Measurements from ENCODE around the gene ABCB8.

DNA sequence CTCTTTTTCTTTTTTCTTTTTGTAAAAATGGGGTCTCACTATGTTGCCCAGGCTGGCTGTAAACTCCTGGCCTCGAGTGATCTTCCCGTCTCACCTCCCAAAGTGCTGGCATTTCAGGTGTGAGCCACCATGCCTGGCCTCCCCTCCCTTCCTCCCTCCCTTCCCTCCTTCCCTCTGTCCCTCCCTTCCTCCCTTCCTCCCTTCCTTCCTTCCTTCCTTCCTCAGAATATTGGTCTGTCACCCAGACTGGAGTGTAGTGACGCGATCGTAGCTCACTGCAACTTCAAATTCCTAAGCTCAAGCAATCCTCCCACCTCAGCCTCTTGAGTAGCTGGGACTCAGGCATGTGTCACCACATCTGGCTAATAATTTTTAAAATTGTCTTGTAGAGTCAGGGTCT, 66.4 kb downstream of the ABCB8 start:
- TF ChIP-seq, protein P1, sequence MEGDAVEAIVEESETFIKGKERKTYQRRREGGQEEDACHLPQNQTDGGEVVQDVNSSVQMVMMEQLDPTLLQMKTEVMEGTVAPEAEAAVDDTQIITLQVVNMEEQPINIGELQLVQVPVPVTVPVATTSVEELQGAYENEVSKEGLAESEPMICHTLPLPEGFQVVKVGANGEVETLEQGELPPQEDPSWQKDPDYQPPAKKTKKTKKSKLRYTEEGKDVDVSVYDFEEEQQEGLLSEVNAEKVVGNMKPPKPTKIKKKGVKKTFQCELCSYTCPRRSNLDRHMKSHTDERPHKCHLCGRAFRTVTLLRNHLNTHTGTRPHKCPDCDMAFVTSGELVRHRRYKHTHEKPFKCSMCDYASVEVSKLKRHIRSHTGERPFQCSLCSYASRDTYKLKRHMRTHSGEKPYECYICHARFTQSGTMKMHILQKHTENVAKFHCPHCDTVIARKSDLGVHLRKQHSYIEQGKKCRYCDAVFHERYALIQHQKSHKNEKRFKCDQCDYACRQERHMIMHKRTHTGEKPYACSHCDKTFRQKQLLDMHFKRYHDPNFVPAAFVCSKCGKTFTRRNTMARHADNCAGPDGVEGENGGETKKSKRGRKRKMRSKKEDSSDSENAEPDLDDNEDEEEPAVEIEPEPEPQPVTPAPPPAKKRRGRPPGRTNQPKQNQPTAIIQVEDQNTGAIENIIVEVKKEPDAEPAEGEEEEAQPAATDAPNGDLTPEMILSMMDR (IDR thresholded peaks at IDR 0.05) = no peak
- TF ChIP-seq POLR2A (IDR thresholded peaks at IDR 0.05) (no peak), EP300 (IDR thresholded peaks at IDR 0.05) (no peak)

All from tibial nerve (tissue), 4 donors.